ENCODE results near the gene ANXA2.

GRCh38 chr15:60315878-60316277 is 81.9 kb downstream of the ANXA2 start:
- TF ChIP-seq POLR2A (IDR thresholded peaks at IDR 0.05): no peak
- no peak for TF ChIP-seq CTCF (IDR thresholded peaks at IDR 0.05)
